ENCODE data around the gene MPZL1.
"Not testable (repeated sequence)": the region's sequence is repeated elsewhere in the genome, so short reads cannot be mapped to it uniquely, and the experiment has no call there.

Gene MPZL1

GRCh38 chr1:167719715-167720421 lies 1.9 kb upstream of the MPZL1 start:
- DNase-seq (ENCODE audit: low spot score), result not testable (repeated sequence)

- peak; percentile 60 for DNase-seq (ENCODE audit: low spot score)
These were observed 691 bp upstream of the MPZL1 start for GRCh38 chr1:167720965-167721616.

GRCh38 chr1:167722152-167722869 lies 529 bp downstream of the MPZL1 start:
- peak; percentile 47 for DNase-seq (ENCODE audit: low spot score)

GRCh38 chr1:167722870-167723251 lies 1.1 kb downstream of the MPZL1 start:
- DNase-seq (ENCODE audit: low spot score), result no peak

- DNase-seq (ENCODE audit: low spot score), result no peak
These were observed 2.0 kb downstream of the MPZL1 start for GRCh38 chr1:167723707-167724323.

GRCh38 chr1:167726008-167726407 lies 4.2 kb downstream of the MPZL1 start:
- no peak for DNase-seq (ENCODE audit: low spot score)

- no peak for DNase-seq (ENCODE audit: low spot score)
These were observed 7.1 kb downstream of the MPZL1 start for GRCh38 chr1:167728818-167729410.

- no peak for DNase-seq (ENCODE audit: low spot score)
These were observed 12.4 kb downstream of the MPZL1 start for GRCh38 chr1:167734227-167734626.

- no peak for DNase-seq (ENCODE audit: low spot score)
These were observed 13.1 kb downstream of the MPZL1 start for GRCh38 chr1:167734841-167735240.

GRCh38 chr1:167737169-167737568 lies 15.4 kb downstream of the MPZL1 start:
- no peak for DNase-seq (ENCODE audit: low spot score)

GRCh38 chr1:167738158-167738557 lies 16.4 kb downstream of the MPZL1 start:
- no peak for DNase-seq (ENCODE audit: low spot score)

- DNase-seq (ENCODE audit: low spot score), result no peak
These were observed 18.0 kb downstream of the MPZL1 start for GRCh38 chr1:167739752-167740151.

GRCh38 chr1:167741103-167741502 lies 19.3 kb downstream of the MPZL1 start:
- DNase-seq (ENCODE audit: low spot score), result not testable (repeated sequence)

- not testable (repeated sequence) for DNase-seq (ENCODE audit: low spot score)
These were observed 20.7 kb downstream of the MPZL1 start for GRCh38 chr1:167742392-167743057.

- no peak for DNase-seq (ENCODE audit: low spot score)
These were observed 23.1 kb downstream of the MPZL1 start for GRCh38 chr1:167744901-167745300.

GRCh38 chr1:167746013-167746672 lies 24.4 kb downstream of the MPZL1 start:
- DNase-seq (ENCODE audit: low spot score), result no peak

GRCh38 chr1:167746988-167747655 lies 25.3 kb downstream of the MPZL1 start:
- DNase-seq (ENCODE audit: low spot score), result no peak

GRCh38 chr1:167747988-167748387 lies 26.2 kb downstream of the MPZL1 start:
- no peak for DNase-seq (ENCODE audit: low spot score)

- DNase-seq (ENCODE audit: low spot score), result no peak
These were observed 27.1 kb downstream of the MPZL1 start for GRCh38 chr1:167748906-167749305.

GRCh38 chr1:167749741-167750140 lies 28.0 kb downstream of the MPZL1 start:
- no peak for DNase-seq (ENCODE audit: low spot score)

GRCh38 chr1:167750641-167751040 lies 28.9 kb downstream of the MPZL1 start:
- no peak for DNase-seq (ENCODE audit: low spot score)
